ENCODE measurements around the gene ACKR1. TPM values are rescaled to one million over a fixed set of nuclear protein-coding genes. Genes with fewer than 3 reads are reported as not detected.

Gene ACKR1
- total and polyA plus RNA-seq, 7 donors = 3.2 to 74.9 (median 33.5) TPM

DNA sequence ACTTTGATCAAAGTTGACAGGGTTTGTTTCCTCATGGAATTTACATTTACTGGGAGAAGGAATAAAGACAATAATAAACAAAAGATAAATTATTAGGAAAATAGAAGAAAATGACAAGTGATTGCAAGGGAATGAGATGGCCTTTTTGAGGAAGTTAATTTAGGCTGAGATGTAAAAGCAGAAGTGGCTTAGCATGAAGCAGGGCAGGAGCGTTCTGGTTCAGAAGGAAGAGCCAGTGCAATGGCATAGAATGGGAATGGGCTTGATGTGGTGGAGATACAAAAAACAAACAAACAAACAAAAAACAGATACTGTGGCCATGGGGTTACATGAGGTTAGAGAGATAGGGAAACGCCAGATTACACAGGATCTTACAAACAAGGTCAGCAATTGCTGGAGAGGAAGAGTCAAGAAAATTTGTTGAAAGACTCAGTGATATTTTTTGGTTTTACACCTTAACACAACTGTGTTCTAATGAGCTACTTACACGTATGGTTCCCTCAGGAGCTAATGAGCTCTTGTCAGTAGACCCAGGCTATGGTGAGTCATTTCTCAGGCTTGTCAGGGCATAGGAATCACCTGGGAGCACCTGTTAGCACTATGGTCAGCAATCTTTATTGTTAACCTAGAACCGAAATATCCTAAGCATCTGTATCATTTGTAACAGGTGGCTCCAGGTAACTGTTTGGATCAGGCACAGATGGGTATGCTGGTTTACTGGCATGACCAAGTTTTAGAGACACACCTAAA is 42.0 kb upstream of the ACKR1 start:
- Histone ChIP-seq H3K27me3 (peaks cover 0 to 3% (median 0%) of the 10 kb centered on the region in 3 donors), H3K36me3 (no peaks in the 10 kb centered on the region), H3K27ac (no peak overlapping the region), H3K9me3 (no peaks in the 10 kb centered on the region), H3K4me3 (no peak overlapping the region), H3K4me1 (peaks cover 0 to 14% (median 10%) of the 10 kb centered on the region in 4 donors)
- 54 to 63% methylated on average over 4 of the region's 4 CpGs for WGBS, 2 donors
- TF ChIP-seq POLR2AphosphoS5 (IDR thresholded peaks at IDR 0.05) (no peak), CTCF (IDR thresholded peaks at IDR 0.05) (no peak), EP300 (IDR thresholded peaks at IDR 0.05) (no peak), POLR2A (IDR thresholded peaks at IDR 0.05) (no peak)
- intact Hi-C loops (cut with DNase I) = no loop called here
- no peak for DNase-seq

GRCh38 chr1:159163614-159164228 is 41.0 kb upstream of the ACKR1 start:
- Histone ChIP-seq H3K27ac (no peak overlapping the region), H3K36me3 (no peaks in the 10 kb centered on the region), H3K4me3 (no peak overlapping the region), H3K9me3 (no peaks in the 10 kb centered on the region), H3K27me3 (peaks cover 0 to 6% (median 0%) of the 10 kb centered on the region in 3 donors), H3K4me1 (peaks cover 0 to 14% (median 10%) of the 10 kb centered on the region in 4 donors)
- TF ChIP-seq CTCF (IDR thresholded peaks at IDR 0.05) (no peak), EP300 (IDR thresholded peaks at IDR 0.05) (no peak), POLR2AphosphoS5 (IDR thresholded peaks at IDR 0.05) (no peak), POLR2A (IDR thresholded peaks at IDR 0.05) (no peak)
- intact Hi-C loops (cut with DNase I) = no loop called here
- DNase-seq = no peak
- WGBS, 2 donors = 53 to 66% methylated on average over 9 of the region's 9 CpGs

- H3K36me3 ChIP-seq = no peaks in the 10 kb centered on the region
- no peak for DNase-seq
- H3K27ac ChIP-seq = no peak overlapping the region
- H3K4me1 ChIP-seq = peaks cover 0 to 22% (median 14%) of the 10 kb centered on the region in 4 donors
- no peaks in the 10 kb centered on the region for H3K9me3 ChIP-seq
- TF ChIP-seq EP300 (IDR thresholded peaks at IDR 0.05) = no peak
- TF ChIP-seq POLR2AphosphoS5 (IDR thresholded peaks at IDR 0.05) = no peak
- no peak for TF ChIP-seq CTCF (IDR thresholded peaks at IDR 0.05)
- TF ChIP-seq POLR2A (IDR thresholded peaks at IDR 0.05) = no peak
- intact Hi-C loops (cut with DNase I) = no loop called here
- no peak overlapping the region for H3K4me3 ChIP-seq
- 49 to 70% methylated on average over 4 of the region's 4 CpGs for WGBS, 2 donors
- peaks cover 17 to 46% (median 26%) of the 10 kb centered on the region in 3 donors for H3K27me3 ChIP-seq
These were observed 36.6 kb upstream of the ACKR1 start for GRCh38 chr1:159168043-159168442.

GRCh38 chr1:159170639-159171038 is 34.0 kb upstream of the ACKR1 start:
- TF ChIP-seq CTCF (IDR thresholded peaks at IDR 0.05) (no peak), EP300 (IDR thresholded peaks at IDR 0.05) (no peak), POLR2A (IDR thresholded peaks at IDR 0.05) (no peak), POLR2AphosphoS5 (IDR thresholded peaks at IDR 0.05) (no peak)
- WGBS, 2 donors = 63 to 75% methylated on average over 5 of the region's 5 CpGs
- H3K36me3 ChIP-seq = no peaks in the 10 kb centered on the region
- no peak overlapping the region for H3K4me3 ChIP-seq
- intact Hi-C loops (cut with DNase I) = no loop called here
- no peaks in the 10 kb centered on the region for H3K9me3 ChIP-seq
- H3K4me1 ChIP-seq = peaks cover 0 to 28% (median 16%) of the 10 kb centered on the region in 4 donors
- H3K27ac ChIP-seq = no peak overlapping the region
- H3K27me3 ChIP-seq = peaks cover 20 to 55% (median 29%) of the 10 kb centered on the region in 3 donors
- no peak for DNase-seq

Measured in sigmoid colon (tissue), 7 donors.